WTC11 (cell line): Measurements from ENCODE around the gene COG8. TPM values are rescaled to one million over a fixed set of nuclear protein-coding genes. Genes with fewer than 3 reads are reported as not detected.

Source experiments
- ATAC-seq: fragments of 200-7000 bp; cut with Tn5 transposase; 2 replicates; pipeline ENCODE4 v1.10.0; 2021; ENCODE audit warnings: mild to moderate bottlenecking, moderate library complexity
- CTCF ChIA-PET: fragments of 300-600 bp; sonication (Branson Sonifier 250); formaldehyde crosslinking; loops from one replicate; lab custom pipeline; 2021; ENCODE audit warnings: antibody characterized with exemption; lab: Charles Lee
- POLR2A ChIA-PET: fragments of 350-600 bp; sonication (Branson Sonifier 250); formaldehyde crosslinking; loops from one replicate; lab custom pipeline; 2021; ENCODE audit warnings: antibody characterized with exemption; lab: Charles Lee
- DNase-seq: peaks from one replicate; pipeline ENCODE4 v3.0.0; 2021; ENCODE audit warnings: low spot score
- H3K27ac Mint-ChIP-seq: 2 replicates; pipeline ENCODE4 v1.8.0; 2021; ENCODE audit warnings: mixed read lengths
- H3K27me3 Mint-ChIP-seq: 2 replicates; pipeline ENCODE4 v1.8.0; 2021; ENCODE audit warnings: low read depth, mild to moderate bottlenecking, moderate library complexity, mixed read lengths
- H3K36me3 Mint-ChIP-seq: 2 replicates; pipeline ENCODE4 v1.8.0; 2021; ENCODE audit warnings: mixed read lengths
- H3K4me1 Mint-ChIP-seq: 2 replicates; pipeline ENCODE4 v1.8.0; 2022; ENCODE audit warnings: mixed read lengths
- H3K4me3 Mint-ChIP-seq: 2 replicates; pipeline ENCODE4 v1.8.0; 2021; ENCODE audit warnings: mild to moderate bottlenecking, moderate library complexity, mixed read lengths
- H3K9me3 Mint-ChIP-seq: 2 replicates; pipeline ENCODE4 v1.8.0; 2021; ENCODE audit warnings: mixed read lengths
- CREB1 ChIP-seq: sonication (generic); formaldehyde crosslinking; IDR thresholded peaks from 2 replicates; pipeline ENCODE4 v1.8.0; 2023; ENCODE audit warnings: mild to moderate bottlenecking, missing genetic modification reagents
- ELF4 ChIP-seq: sonication (generic); formaldehyde crosslinking; IDR thresholded peaks from 2 replicates; pipeline ENCODE4 v1.8.1; 2022; ENCODE audit warnings: low read depth, mild to moderate bottlenecking, moderate library complexity, missing genetic modification reagents
- ETV6 ChIP-seq: sonication (generic); formaldehyde crosslinking; IDR thresholded peaks from 2 replicates; pipeline ENCODE4 v1.8.1; 2022; ENCODE audit warnings: mild to moderate bottlenecking, missing genetic modification reagents
- FOXK1 ChIP-seq: sonication (generic); formaldehyde crosslinking; IDR thresholded peaks from 2 replicates; pipeline ENCODE4 v1.8.0; 2022; ENCODE audit warnings: mild to moderate bottlenecking, moderate library complexity, missing genetic modification reagents
- IRF2 ChIP-seq: sonication (generic); formaldehyde crosslinking; IDR thresholded peaks from 2 replicates; pipeline ENCODE4 v1.8.0; 2022; ENCODE audit warnings: low read depth, missing genetic modification reagents, borderline replicate concordance
- NFYB ChIP-seq: sonication (generic); formaldehyde crosslinking; conservative IDR thresholded peaks from 2 replicates; pipeline ENCODE4 v1.8.0; 2022; ENCODE audit warnings: low read depth, missing genetic modification reagents
- NR3C1 ChIP-seq: sonication (generic); formaldehyde crosslinking; conservative IDR thresholded peaks from 2 replicates; pipeline ENCODE4 v1.8.1; 2023; ENCODE audit warnings: low read depth, mild to moderate bottlenecking, missing genetic modification reagents
- RORB ChIP-seq: fragments of 250-450 bp; sonication (Bioruptor Pico); IDR thresholded peaks from 2 replicates; pipeline ENCODE4 v1.9.0; 2021; ENCODE audit warnings: mild to moderate bottlenecking
- SMAD3 ChIP-seq: sonication (generic); formaldehyde crosslinking; IDR thresholded peaks from 2 replicates; pipeline ENCODE4 v1.8.0; 2022; ENCODE audit warnings: missing genetic modification reagents, mild to moderate bottlenecking, borderline replicate concordance
- SOX15 ChIP-seq: fragments of 250-450 bp; sonication (Bioruptor Pico); IDR thresholded peaks from 2 replicates; pipeline ENCODE4 v1.9.0; 2021; ENCODE audit warnings: mild to moderate bottlenecking
- SP1 ChIP-seq: sonication (generic); formaldehyde crosslinking; conservative IDR thresholded peaks from 2 replicates; pipeline ENCODE4 v1.8.1; 2022; ENCODE audit warnings: missing genetic modification reagents
- TCF7 ChIP-seq: sonication (generic); formaldehyde crosslinking; IDR thresholded peaks from 2 replicates; pipeline ENCODE4 v1.8.0; 2022; ENCODE audit warnings: mild to moderate bottlenecking, low read depth, missing genetic modification reagents, moderate library complexity
- TEAD1 ChIP-seq: sonication (generic); formaldehyde crosslinking; IDR thresholded peaks from 2 replicates; pipeline ENCODE4 v1.8.0; 2022; ENCODE audit warnings: mild to moderate bottlenecking, missing genetic modification reagents
- TEAD4 ChIP-seq: sonication (generic); formaldehyde crosslinking; IDR thresholded peaks from 2 replicates; pipeline ENCODE4 v1.8.0; 2022; ENCODE audit warnings: mild to moderate bottlenecking, missing genetic modification reagents
- TP53 ChIP-seq: sonication (generic); formaldehyde crosslinking; IDR thresholded peaks from 2 replicates; pipeline ENCODE4 v1.8.1; 2023; ENCODE audit warnings: mild to moderate bottlenecking, missing genetic modification reagents
- total RNA-seq: library from RNA; stranded (reverse); gene quantifications from 3 replicates; pipeline ENCODE4 v1.2.3, GENCODE V29; 2021
- TF ChIP-seq, protein P1 (sequence below): sonication (generic); formaldehyde crosslinking; IDR thresholded peaks from 2 replicates; pipeline ENCODE4 v1.8.0; 2023; ENCODE audit warnings: missing genetic modification reagents, mild to moderate bottlenecking, borderline replicate concordance
- TF ChIP-seq, protein P2 (sequence below): sonication (generic); formaldehyde crosslinking; IDR thresholded peaks from 2 replicates; pipeline ENCODE4 v1.8.1; 2023; ENCODE audit warnings: mild to moderate bottlenecking, missing genetic modification reagents, borderline replicate concordance
- TF ChIP-seq, protein P3 (sequence below): fragments of 250-450 bp; sonication (Bioruptor Pico); IDR thresholded peaks from 2 replicates; pipeline ENCODE4 v1.9.0; 2021; ENCODE audit warnings: mild to moderate bottlenecking

COG8 gene
- total RNA-seq, 1 experiment from 2014 or later, result 56.5 TPM

DNA sequence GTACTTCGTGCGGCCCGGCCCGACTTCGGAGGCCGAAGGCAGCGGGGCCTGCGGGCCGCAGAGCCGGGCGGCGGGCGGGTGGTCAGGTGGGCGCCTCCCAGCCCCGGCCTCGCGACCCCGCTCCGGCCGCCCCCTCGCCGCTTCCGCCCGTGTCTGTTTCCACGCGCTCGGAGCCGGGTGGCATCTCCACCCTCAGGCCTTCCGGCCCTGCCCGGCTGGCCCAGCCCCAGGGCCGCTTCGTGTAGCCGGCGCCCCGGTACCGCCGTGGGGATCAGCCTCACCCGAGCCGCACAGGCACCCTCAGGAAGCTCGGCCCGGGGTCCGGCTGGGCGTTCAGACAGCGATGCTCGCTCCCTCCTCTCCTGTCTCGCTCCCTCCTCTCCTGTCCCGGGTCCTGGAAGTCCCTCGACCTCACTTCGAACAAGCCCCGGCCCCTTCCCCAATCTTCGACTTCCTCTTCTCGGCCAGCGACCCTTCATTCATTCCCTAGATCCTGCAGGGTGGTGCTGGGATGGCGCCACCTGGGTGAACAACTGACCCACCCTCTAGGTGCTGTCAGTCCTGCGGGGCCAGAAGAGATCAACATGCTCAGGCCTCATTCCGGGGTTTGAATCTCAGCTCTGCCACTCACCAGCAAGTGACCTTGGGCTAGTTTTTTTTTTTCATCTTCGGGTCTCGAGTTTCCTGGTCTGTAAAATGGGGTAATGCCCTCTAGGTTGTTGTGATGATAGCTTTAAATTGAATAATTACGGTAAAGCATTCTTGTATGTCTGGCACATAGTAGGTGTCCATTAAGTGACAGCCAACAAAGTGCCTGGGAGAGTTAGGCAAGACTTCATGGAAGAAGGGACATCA is 27.6 kb downstream of the COG8 start (continued):
- TF ChIP-seq RORB (CRISPR knock-in tag) (no peak), TCF7 (CRISPR knock-in tag) (no peak), TEAD4 (CRISPR knock-in tag) (no peak), SP1 (CRISPR knock-in tag) (no peak), NR3C1 (CRISPR knock-in tag) (no peak), SOX15 (CRISPR knock-in tag) (no peak), NFYB (no peak)

DNA sequence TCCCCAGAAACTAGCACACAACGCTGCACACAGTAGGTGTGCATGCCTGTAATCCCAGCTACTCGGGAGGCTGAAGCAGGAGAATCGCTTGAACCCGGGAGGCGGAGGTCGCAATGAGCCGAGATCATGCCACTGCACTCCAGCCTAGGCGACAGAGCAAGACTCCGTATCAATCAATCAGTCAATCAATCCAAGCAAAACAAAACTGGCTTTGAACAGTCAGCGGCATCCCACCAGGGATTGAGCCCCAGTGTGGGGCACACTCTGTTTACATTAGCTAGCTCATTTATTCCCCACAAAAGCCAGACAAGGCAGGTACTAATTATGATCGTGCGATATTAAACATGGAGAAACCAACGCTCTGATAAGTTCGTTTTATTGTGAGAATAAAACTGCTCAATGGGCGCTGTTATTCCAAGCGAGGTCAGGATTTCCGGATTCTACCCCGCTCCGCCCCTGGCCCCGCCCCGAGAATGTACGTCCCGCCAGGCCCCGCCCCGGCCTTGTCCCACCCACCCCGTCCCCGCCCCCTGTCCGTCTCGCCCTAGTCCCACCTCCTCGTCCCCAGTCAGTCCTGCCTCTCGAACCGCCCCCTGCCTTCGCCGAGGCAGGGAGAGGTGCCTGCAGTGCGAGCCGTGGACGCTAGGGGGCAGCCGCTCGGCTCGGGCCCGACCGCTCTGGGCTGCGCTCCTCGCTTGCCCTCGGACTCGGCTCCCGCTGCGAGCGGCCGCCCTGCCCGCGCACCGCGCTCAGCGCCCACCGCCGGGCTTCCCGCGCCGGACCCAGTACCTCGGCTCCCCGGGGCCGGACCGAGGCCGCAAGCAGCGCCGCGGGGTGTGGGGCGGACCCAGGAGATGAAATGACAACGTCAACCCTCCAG is 28.5 kb downstream of the COG8 start, which contains the start of gene VPS4A:
VPS4A (plus strand) TSS at position 698 of the 880 bp plus-strand sequence; CDS start at position 860, 162 bp downstream.
- no peaks in the 10 kb centered on the region for H3K27me3 Mint-ChIP-seq
- peaks cover 9% of the 10 kb centered on the region for H3K4me1 Mint-ChIP-seq
- ChIA-PET CTCF (interaction anchor here (1.3 to 2.2 kb wide), 2 partner anchors 13 to 161 kb away, joined by 6 to 7 read pairs; no protein-coding TSS in a partner anchor), POLR2A (no interaction called here)
- peaks cover 2% of the 10 kb centered on the region; the same call in 1 of the 2 replicates for H3K36me3 Mint-ChIP-seq
- peak within 1 kb of the TSS; percentile 96 for H3K4me3 Mint-ChIP-seq
- H3K9me3 Mint-ChIP-seq, result no peaks in the 10 kb centered on the region
- DNase-seq (peak; percentile 97), ATAC-seq (peak; percentile 95)
- peak within 1 kb of the TSS; percentile 96 for H3K27ac Mint-ChIP-seq
- TF ChIP-seq CREB1 (CRISPR knock-in tag) (no peak), IRF2 (no peak), TEAD1 (CRISPR knock-in tag) (peak; percentile 18), ELF4 (CRISPR knock-in tag) (no peak), TP53 (no peak; the same call in 1 of the 2 replicates), ETV6 (CRISPR knock-in tag) (no peak; the same call in 1 of the 2 replicates), SMAD3 (no peak; the same call in 1 of the 2 replicates), SP1 (CRISPR knock-in tag) (peak; percentile 85), FOXK1 (peak; percentile 80; the same call in 1 of the 2 replicates)
- TF ChIP-seq, protein P1, sequence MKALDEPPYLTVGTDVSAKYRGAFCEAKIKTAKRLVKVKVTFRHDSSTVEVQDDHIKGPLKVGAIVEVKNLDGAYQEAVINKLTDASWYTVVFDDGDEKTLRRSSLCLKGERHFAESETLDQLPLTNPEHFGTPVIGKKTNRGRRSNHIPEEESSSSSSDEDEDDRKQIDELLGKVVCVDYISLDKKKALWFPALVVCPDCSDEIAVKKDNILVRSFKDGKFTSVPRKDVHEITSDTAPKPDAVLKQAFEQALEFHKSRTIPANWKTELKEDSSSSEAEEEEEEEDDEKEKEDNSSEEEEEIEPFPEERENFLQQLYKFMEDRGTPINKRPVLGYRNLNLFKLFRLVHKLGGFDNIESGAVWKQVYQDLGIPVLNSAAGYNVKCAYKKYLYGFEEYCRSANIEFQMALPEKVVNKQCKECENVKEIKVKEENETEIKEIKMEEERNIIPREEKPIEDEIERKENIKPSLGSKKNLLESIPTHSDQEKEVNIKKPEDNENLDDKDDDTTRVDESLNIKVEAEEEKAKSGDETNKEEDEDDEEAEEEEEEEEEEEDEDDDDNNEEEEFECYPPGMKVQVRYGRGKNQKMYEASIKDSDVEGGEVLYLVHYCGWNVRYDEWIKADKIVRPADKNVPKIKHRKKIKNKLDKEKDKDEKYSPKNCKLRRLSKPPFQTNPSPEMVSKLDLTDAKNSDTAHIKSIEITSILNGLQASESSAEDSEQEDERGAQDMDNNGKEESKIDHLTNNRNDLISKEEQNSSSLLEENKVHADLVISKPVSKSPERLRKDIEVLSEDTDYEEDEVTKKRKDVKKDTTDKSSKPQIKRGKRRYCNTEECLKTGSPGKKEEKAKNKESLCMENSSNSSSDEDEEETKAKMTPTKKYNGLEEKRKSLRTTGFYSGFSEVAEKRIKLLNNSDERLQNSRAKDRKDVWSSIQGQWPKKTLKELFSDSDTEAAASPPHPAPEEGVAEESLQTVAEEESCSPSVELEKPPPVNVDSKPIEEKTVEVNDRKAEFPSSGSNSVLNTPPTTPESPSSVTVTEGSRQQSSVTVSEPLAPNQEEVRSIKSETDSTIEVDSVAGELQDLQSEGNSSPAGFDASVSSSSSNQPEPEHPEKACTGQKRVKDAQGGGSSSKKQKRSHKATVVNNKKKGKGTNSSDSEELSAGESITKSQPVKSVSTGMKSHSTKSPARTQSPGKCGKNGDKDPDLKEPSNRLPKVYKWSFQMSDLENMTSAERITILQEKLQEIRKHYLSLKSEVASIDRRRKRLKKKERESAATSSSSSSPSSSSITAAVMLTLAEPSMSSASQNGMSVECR (CRISPR knock-in tag), result 0 out of 2 replicates have a peak, but pooled peaks have one; percentile 31
- TF ChIP-seq, protein P2, sequence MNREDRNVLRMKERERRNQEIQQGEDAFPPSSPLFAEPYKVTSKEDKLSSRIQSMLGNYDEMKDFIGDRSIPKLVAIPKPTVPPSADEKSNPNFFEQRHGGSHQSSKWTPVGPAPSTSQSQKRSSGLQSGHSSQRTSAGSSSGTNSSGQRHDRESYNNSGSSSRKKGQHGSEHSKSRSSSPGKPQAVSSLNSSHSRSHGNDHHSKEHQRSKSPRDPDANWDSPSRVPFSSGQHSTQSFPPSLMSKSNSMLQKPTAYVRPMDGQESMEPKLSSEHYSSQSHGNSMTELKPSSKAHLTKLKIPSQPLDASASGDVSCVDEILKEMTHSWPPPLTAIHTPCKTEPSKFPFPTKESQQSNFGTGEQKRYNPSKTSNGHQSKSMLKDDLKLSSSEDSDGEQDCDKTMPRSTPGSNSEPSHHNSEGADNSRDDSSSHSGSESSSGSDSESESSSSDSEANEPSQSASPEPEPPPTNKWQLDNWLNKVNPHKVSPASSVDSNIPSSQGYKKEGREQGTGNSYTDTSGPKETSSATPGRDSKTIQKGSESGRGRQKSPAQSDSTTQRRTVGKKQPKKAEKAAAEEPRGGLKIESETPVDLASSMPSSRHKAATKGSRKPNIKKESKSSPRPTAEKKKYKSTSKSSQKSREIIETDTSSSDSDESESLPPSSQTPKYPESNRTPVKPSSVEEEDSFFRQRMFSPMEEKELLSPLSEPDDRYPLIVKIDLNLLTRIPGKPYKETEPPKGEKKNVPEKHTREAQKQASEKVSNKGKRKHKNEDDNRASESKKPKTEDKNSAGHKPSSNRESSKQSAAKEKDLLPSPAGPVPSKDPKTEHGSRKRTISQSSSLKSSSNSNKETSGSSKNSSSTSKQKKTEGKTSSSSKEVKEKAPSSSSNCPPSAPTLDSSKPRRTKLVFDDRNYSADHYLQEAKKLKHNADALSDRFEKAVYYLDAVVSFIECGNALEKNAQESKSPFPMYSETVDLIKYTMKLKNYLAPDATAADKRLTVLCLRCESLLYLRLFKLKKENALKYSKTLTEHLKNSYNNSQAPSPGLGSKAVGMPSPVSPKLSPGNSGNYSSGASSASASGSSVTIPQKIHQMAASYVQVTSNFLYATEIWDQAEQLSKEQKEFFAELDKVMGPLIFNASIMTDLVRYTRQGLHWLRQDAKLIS (CRISPR knock-in tag), result no peak
- TF ChIP-seq, protein P3, sequence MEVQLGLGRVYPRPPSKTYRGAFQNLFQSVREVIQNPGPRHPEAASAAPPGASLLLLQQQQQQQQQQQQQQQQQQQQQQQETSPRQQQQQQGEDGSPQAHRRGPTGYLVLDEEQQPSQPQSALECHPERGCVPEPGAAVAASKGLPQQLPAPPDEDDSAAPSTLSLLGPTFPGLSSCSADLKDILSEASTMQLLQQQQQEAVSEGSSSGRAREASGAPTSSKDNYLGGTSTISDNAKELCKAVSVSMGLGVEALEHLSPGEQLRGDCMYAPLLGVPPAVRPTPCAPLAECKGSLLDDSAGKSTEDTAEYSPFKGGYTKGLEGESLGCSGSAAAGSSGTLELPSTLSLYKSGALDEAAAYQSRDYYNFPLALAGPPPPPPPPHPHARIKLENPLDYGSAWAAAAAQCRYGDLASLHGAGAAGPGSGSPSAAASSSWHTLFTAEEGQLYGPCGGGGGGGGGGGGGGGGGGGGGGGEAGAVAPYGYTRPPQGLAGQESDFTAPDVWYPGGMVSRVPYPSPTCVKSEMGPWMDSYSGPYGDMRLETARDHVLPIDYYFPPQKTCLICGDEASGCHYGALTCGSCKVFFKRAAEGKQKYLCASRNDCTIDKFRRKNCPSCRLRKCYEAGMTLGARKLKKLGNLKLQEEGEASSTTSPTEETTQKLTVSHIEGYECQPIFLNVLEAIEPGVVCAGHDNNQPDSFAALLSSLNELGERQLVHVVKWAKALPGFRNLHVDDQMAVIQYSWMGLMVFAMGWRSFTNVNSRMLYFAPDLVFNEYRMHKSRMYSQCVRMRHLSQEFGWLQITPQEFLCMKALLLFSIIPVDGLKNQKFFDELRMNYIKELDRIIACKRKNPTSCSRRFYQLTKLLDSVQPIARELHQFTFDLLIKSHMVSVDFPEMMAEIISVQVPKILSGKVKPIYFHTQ, result no peak
